Smooth muscle cell (in vitro differentiated cells): ENCODE data around the gene CERS6. TPM values are rescaled to one million over a fixed set of nuclear protein-coding genes. Genes with fewer than 3 reads are reported as not detected.

Source experiments
- DNase-seq: peaks from one replicate; lab custom pipeline; 2025; ENCODE audit not compliant: unreplicated experiment; lab: John Stamatoyannopoulos, UW
- H2AFZ ChIP-seq: fragments of 200-600 bp; sonication (generic); 2 replicates; pipeline ENCODE4 v1.6.0; 2016; ENCODE audit warnings: antibody characterized with exemption, low read depth, mild to moderate bottlenecking
- H3F3A ChIP-seq: fragments of 200-600 bp; sonication (generic); 2 replicates; pipeline ENCODE4 v1.6.0; 2017; ENCODE audit warnings: antibody characterized with exemption, low read depth
- H3K27ac ChIP-seq: fragments of 200-600 bp; sonication (generic); 2 replicates; pipeline ENCODE4 v1.5.1; 2016; ENCODE audit warnings: low read depth, mild to moderate bottlenecking
- H3K27me3 ChIP-seq: fragments of 200-600 bp; sonication (generic); 2 replicates; pipeline ENCODE4 v1.6.1; 2016; ENCODE audit warnings: low read depth, mild to moderate bottlenecking
- H3K36me3 ChIP-seq: fragments of 200-600 bp; sonication (generic); 2 replicates; pipeline ENCODE4 v1.5.1; 2016; ENCODE audit warnings: low read depth
- H3K4me1 ChIP-seq: fragments of 200-600 bp; sonication (generic); 2 replicates; pipeline ENCODE4 v1.5.1; 2016; ENCODE audit warnings: low read depth
- H3K4me2 ChIP-seq: fragments of 200-600 bp; sonication (generic); 2 replicates; pipeline ENCODE4 v1.6.0; 2016; ENCODE audit warnings: mild to moderate bottlenecking
- H3K4me3 ChIP-seq: fragments of 200-600 bp; sonication (generic); 2 replicates; pipeline ENCODE4 v1.5.1; 2016; ENCODE audit warnings: mild to moderate bottlenecking
- H3K79me2 ChIP-seq: fragments of 200-600 bp; sonication (generic); 2 replicates; pipeline ENCODE4 v1.6.0; 2016; ENCODE audit warnings: low read depth, mild to moderate bottlenecking
- H3K9ac ChIP-seq: fragments of 200-600 bp; sonication (generic); 2 replicates; pipeline ENCODE4 v1.6.0; 2016; ENCODE audit warnings: low read depth
- H3K9me3 ChIP-seq: fragments of 200-600 bp; sonication (generic); replicated peaks from 2 replicates; pipeline ENCODE4 v1.5.1; 2016; ENCODE audit warnings: low read depth
- H4K20me1 ChIP-seq: fragments of 200-600 bp; sonication (generic); 2 replicates; pipeline ENCODE4 v1.6.0; 2016; ENCODE audit warnings: low read depth
- CTCF ChIP-seq: fragments of 200-600 bp; sonication (generic); IDR thresholded peaks from 2 replicates; pipeline ENCODE4 v1.5.1; 2017; ENCODE audit warnings: borderline replicate concordance, mild to moderate bottlenecking, antibody characterized with exemption; ENCODE audit not compliant: insufficient read depth, poor library complexity, severe bottlenecking
- WGBS: methylation state at CpG from one replicate; pipeline ENCODE4 v1.1.7; 2016; ENCODE audit warnings: low lambda C conversion rate; 5-methylcytosine and 5-hydroxymethylcytosine counted together
- polyA plus RNA-seq: library from polyadenylated mRNA; unstranded; fragments of >200 nt; fragmentation: Nextera tagmentation; extraction: Ambion mirVana; gene quantifications from 2 replicates; pipeline ENCODE4 v1.2.1, GENCODE V29; 2016
- total RNA-seq: library from RNA; depleted of rRNA; stranded (reverse); fragments of >200 nt; gene quantifications from 2 replicates; pipeline ENCODE4 v1.2.3, GENCODE V29; 2014

CERS6 gene
- total and polyA plus RNA-seq, 2 experiments from 2014 or later = 9.2 to 26.6 TPM

DNA sequence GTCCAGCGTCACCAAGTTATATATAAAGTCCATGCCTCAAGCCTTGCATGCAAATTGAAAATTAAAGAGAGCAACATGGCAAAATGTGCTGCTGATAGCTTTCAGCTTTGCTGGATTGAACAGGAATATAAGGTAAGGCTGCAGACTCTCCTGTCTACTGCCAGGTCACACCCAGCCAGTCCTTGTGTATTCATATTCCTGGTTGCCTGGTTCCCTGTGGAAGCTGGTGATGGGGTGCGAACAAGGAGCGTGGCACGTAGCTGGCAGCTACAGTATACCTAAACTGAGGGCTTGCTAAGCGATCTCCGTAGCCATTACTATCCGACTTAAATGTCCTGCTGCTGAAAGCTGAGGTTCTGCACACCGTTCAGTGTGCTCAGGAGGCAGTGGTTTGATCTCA is 296.3 kb downstream of the CERS6 start:
- TF ChIP-seq CTCF = no peak
- no peak overlapping the region for H3K4me2 ChIP-seq
- no peaks in the 10 kb centered on the region for H3F3A ChIP-seq
- no peaks in the 10 kb centered on the region for H3K36me3 ChIP-seq
- no peaks in the 10 kb centered on the region for H3K27me3 ChIP-seq
- no peaks in the 10 kb centered on the region for H4K20me1 ChIP-seq
- H3K79me2 ChIP-seq = no peaks in the 10 kb centered on the region
- no peak overlapping the region for H3K27ac ChIP-seq
- no peak for DNase-seq
- H2AFZ ChIP-seq = no peak overlapping the region
- no peak overlapping the region for H3K4me3 ChIP-seq
- 92% methylated on average over 8 of the region's 8 CpGs for WGBS
- H3K4me1 ChIP-seq = no peaks in the 10 kb centered on the region
- H3K9ac ChIP-seq = no peak overlapping the region
- H3K9me3 ChIP-seq = no peaks in the 10 kb centered on the region

- Histone ChIP-seq H3K4me1 (no peaks in the 10 kb centered on the region), H4K20me1 (no peaks in the 10 kb centered on the region), H2AFZ (no peak overlapping the region), H3K36me3 (no peaks in the 10 kb centered on the region), H3K27ac (no peak overlapping the region), H3K9ac (no peak overlapping the region), H3K9me3 (no peaks in the 10 kb centered on the region), H3K4me3 (no peak overlapping the region), H3F3A (no peaks in the 10 kb centered on the region), H3K4me2 (no peak overlapping the region), H3K79me2 (no peaks in the 10 kb centered on the region), H3K27me3 (no peaks in the 10 kb centered on the region)
- TF ChIP-seq CTCF = no peak
- 95% methylated on average over 8 of the region's 8 CpGs for WGBS
- DNase-seq = no peak
Measured at GRCh38 chr2:168753765-168754329, 297.8 kb downstream of the CERS6 start.

GRCh38 chr2:168757223-168757622 is 301.2 kb downstream of the CERS6 start:
- Histone ChIP-seq H3F3A (no peaks in the 10 kb centered on the region), H3K27me3 (no peaks in the 10 kb centered on the region), H4K20me1 (no peaks in the 10 kb centered on the region), H3K36me3 (no peaks in the 10 kb centered on the region), H2AFZ (no peak overlapping the region), H3K9me3 (no peaks in the 10 kb centered on the region), H3K79me2 (no peaks in the 10 kb centered on the region), H3K4me3 (no peak overlapping the region), H3K4me2 (no peak overlapping the region), H3K9ac (no peak overlapping the region), H3K4me1 (no peaks in the 10 kb centered on the region), H3K27ac (no peak overlapping the region)
- DNase-seq = no peak
- TF ChIP-seq CTCF = no peak
- 65% methylated on average over 3 of the region's 3 CpGs for WGBS

- no peak for DNase-seq
- no peaks in the 10 kb centered on the region for H3K4me1 ChIP-seq
Measured at GRCh38 chr2:168758970-168759820, 303.1 kb downstream of the CERS6 start.

More at GRCh38 chr2:168758970-168759820, 303.1 kb downstream of the CERS6 start:
- H2AFZ ChIP-seq = no peak overlapping the region
- no peaks in the 10 kb centered on the region for H3K36me3 ChIP-seq
- no peaks in the 10 kb centered on the region for H3F3A ChIP-seq
- TF ChIP-seq CTCF = peak; percentile 49
- no peaks in the 10 kb centered on the region for H4K20me1 ChIP-seq
- H3K9me3 ChIP-seq = no peaks in the 10 kb centered on the region
- H3K79me2 ChIP-seq = no peaks in the 10 kb centered on the region
- no peak overlapping the region for H3K4me3 ChIP-seq
- no peaks in the 10 kb centered on the region for H3K27me3 ChIP-seq
- H3K4me2 ChIP-seq = no peak overlapping the region
- no peak overlapping the region for H3K9ac ChIP-seq
- no peak overlapping the region for H3K27ac ChIP-seq
- WGBS = 57% methylated on average over 3 of the region's 3 CpGs
